H9 (cell line): ENCODE measurements around the gene OSBPL10. TPM values are rescaled to one million over a fixed set of nuclear protein-coding genes. Genes with fewer than 3 reads are reported as not detected.

Experiments
- DNase-seq: peaks from one replicate; pipeline ENCODE4 v3.0.0-alpha.2; 2017
- H2AFZ ChIP-seq: one replicate; pipeline ENCODE4 v1.6.1; 2013; ENCODE audit warnings: mild to moderate bottlenecking, low read length, control low read depth, moderate library complexity
- H2AK5ac ChIP-seq: 2 replicates; pipeline ENCODE4 v1.6.1; 2013; ENCODE audit warnings: low read length, control low read depth, mixed read lengths; ENCODE audit not compliant: insufficient read length
- H2BK120ac ChIP-seq: one replicate; pipeline ENCODE4 v1.6.1; 2013; ENCODE audit warnings: low read depth, mild to moderate bottlenecking, low read length, control low read depth, inconsistent platforms; ENCODE audit not compliant: poor library complexity, severe bottlenecking
- H2BK12ac ChIP-seq: 2 replicates; pipeline ENCODE4 v1.6.1; 2013; ENCODE audit warnings: low read length, control low read depth, mixed read lengths, low read depth; ENCODE audit not compliant: insufficient read length
- H2BK15ac ChIP-seq: 2 replicates; pipeline ENCODE4 v1.6.1; 2013; ENCODE audit warnings: low read depth, low read length, control low read depth
- H2BK20ac ChIP-seq: one replicate; pipeline ENCODE4 v1.6.1; 2013; ENCODE audit warnings: low read depth, mild to moderate bottlenecking, low read length, control low read depth, inconsistent platforms; ENCODE audit not compliant: poor library complexity, severe bottlenecking
- H2BK5ac ChIP-seq: 2 replicates; pipeline ENCODE4 v1.6.1; 2013; ENCODE audit warnings: low read length, control low read depth, mixed read lengths; ENCODE audit not compliant: insufficient read length
- H3K14ac ChIP-seq: 2 replicates; pipeline ENCODE4 v1.6.1; 2013; ENCODE audit warnings: low read length, control low read depth; ENCODE audit not compliant: insufficient read depth
- H3K18ac ChIP-seq: 2 replicates; pipeline ENCODE4 v1.6.1; 2013; ENCODE audit warnings: low read depth, mild to moderate bottlenecking, mixed read lengths, low read length, control low read depth; ENCODE audit not compliant: insufficient read length
- H3K23ac ChIP-seq: 2 replicates; pipeline ENCODE4 v1.6.1; 2013; ENCODE audit warnings: low read length, control low read depth, mixed read lengths, low read depth; ENCODE audit not compliant: insufficient read length
- H3K23me2 ChIP-seq: 2 replicates; pipeline ENCODE4 v1.6.1; 2013; ENCODE audit warnings: low read depth, mild to moderate bottlenecking, mixed read lengths, low read length, control low read depth; ENCODE audit not compliant: insufficient read length, poor library complexity, severe bottlenecking
- H3K27ac ChIP-seq: 2 replicates; pipeline ENCODE4 v1.5.1; 2013; ENCODE audit warnings: low read length, control low read depth, mixed read lengths, low read depth; ENCODE audit not compliant: insufficient read length
- H3K27me3 ChIP-seq: 2 replicates; pipeline ENCODE4 v1.6.1; 2013; ENCODE audit warnings: low read length, control low read depth, inconsistent platforms; ENCODE audit not compliant: insufficient read depth
- H3K4ac ChIP-seq: 2 replicates; pipeline ENCODE4 v1.6.1; 2013; ENCODE audit warnings: low read depth, mild to moderate bottlenecking, control low read depth, inconsistent platforms, low read length, moderate library complexity
- H3K4me1 ChIP-seq: 2 replicates; pipeline ENCODE4 v1.6.1; 2013; ENCODE audit warnings: low read length, control low read depth, inconsistent platforms; ENCODE audit not compliant: insufficient read depth
- H3K4me2 ChIP-seq: 2 replicates; pipeline ENCODE4 v1.6.1; 2013; ENCODE audit warnings: low read length, control low read depth, mixed read lengths; ENCODE audit not compliant: insufficient read length, insufficient read depth
- H3K56ac ChIP-seq: 2 replicates; pipeline ENCODE4 v1.6.1; 2013; ENCODE audit warnings: low read depth, mild to moderate bottlenecking, mixed read lengths, low read length, control low read depth; ENCODE audit not compliant: insufficient read length
- H3K79me1 ChIP-seq: 2 replicates; pipeline ENCODE4 v1.6.1; 2013; ENCODE audit warnings: low read depth, mild to moderate bottlenecking, moderate library complexity, low read length, control low read depth, inconsistent platforms; ENCODE audit not compliant: insufficient read depth, poor library complexity, severe bottlenecking
- H3K79me2 ChIP-seq: 2 replicates; pipeline ENCODE4 v1.6.1; 2013; ENCODE audit warnings: low read length, control low read depth, inconsistent platforms; ENCODE audit not compliant: insufficient read depth
- H3K9ac ChIP-seq: 2 replicates; pipeline ENCODE4 v1.6.1; 2013; ENCODE audit warnings: low read length, control low read depth, mixed read lengths; ENCODE audit not compliant: insufficient read length; ENCODE audit errors: extremely low read depth
- H3K9me3 ChIP-seq: one replicate; pipeline ENCODE4 v1.6.1; 2013; ENCODE audit warnings: low read depth, low read length, inconsistent platforms; ENCODE audit not compliant: control insufficient read depth
- H3T11ph ChIP-seq: one replicate; pipeline ENCODE4 v1.6.1; 2013; ENCODE audit warnings: mild to moderate bottlenecking, low read length, control low read depth, inconsistent platforms
- H4K20me1 ChIP-seq: one replicate; pipeline ENCODE4 v1.6.1; 2013; ENCODE audit not compliant: control insufficient read depth, insufficient read length, insufficient read depth
- H4K5ac ChIP-seq: 2 replicates; pipeline ENCODE4 v1.6.1; 2013; ENCODE audit warnings: low read depth, mild to moderate bottlenecking, mixed read lengths, low read length, control low read depth; ENCODE audit not compliant: insufficient read length
- H4K8ac ChIP-seq: replicated peaks from 2 replicates; pipeline ENCODE4 v1.6.1; 2013; ENCODE audit warnings: low read length, control low read depth, mixed read lengths, low read depth; ENCODE audit not compliant: insufficient read length
- H4K91ac ChIP-seq: 2 replicates; pipeline ENCODE4 v1.6.1; 2013; ENCODE audit warnings: low read depth, mild to moderate bottlenecking, moderate library complexity, mixed read lengths, low read length, control low read depth; ENCODE audit not compliant: insufficient read length
- H3K27ac Mint-ChIP-seq, 3 experiments: 2 replicates in 2 of 3; 3 replicates in 1 of 3; pipeline ENCODE4 v1.8.0; 2020 to 2021; ENCODE audit warnings: mixed read lengths in 3 of 3, mild to moderate bottlenecking in 1 of 3, moderate library complexity in 1 of 3
- H3K27me3 Mint-ChIP-seq: 2 replicates; pipeline ENCODE4 v1.8.0; 2021; ENCODE audit warnings: low read depth, mild to moderate bottlenecking, moderate library complexity, mixed read lengths
- H3K36me3 Mint-ChIP-seq, 3 experiments: 2 replicates in 2 of 3; 3 replicates in 1 of 3; pipeline ENCODE4 v1.8.0; 2020 to 2021; ENCODE audit warnings: low read depth in 3 of 3, mixed read lengths in 3 of 3; ENCODE audit not compliant: insufficient read depth in 1 of 3
- H3K4me1 Mint-ChIP-seq, 2 experiments: 2 replicates each; pipeline ENCODE4 v1.8.0; 2020; ENCODE audit warnings: mixed read lengths in 2 of 2
- H3K4me3 Mint-ChIP-seq, 2 experiments: 2 replicates in 1 of 2; 3 replicates in 1 of 2; pipeline ENCODE4 v1.8.0; 2020 to 2021; ENCODE audit warnings: mild to moderate bottlenecking in 2 of 2, mixed read lengths in 2 of 2, moderate library complexity in 1 of 2
- H3K9me3 Mint-ChIP-seq, 2 experiments: 2 replicates in 1 of 2; 3 replicates in 1 of 2; pipeline ENCODE4 v1.8.0; 2020; ENCODE audit warnings: mild to moderate bottlenecking in 2 of 2, mixed read lengths in 2 of 2, moderate library complexity in 1 of 2
- WGBS: extraction: QIAGEN DNeasy Blood & Tissue Kit; methylation state at CpG from one replicate; pipeline ENCODE4 v1.1.7; 2013; ENCODE audit warnings: missing lambda C conversion rate, low lambda C conversion rate, mixed read lengths; ENCODE audit not compliant: insufficient read length; ENCODE audit errors: extremely low coverage; 5-methylcytosine and 5-hydroxymethylcytosine counted together
- total RNA-seq: library from RNA; stranded (reverse); gene quantifications from 2 replicates; pipeline ENCODE4 v1.2.1, GENCODE V29; 2021
- TF ChIP-seq, protein P1 (sequence below): fragments of 200-600 bp; sonication (generic); conservative IDR thresholded peaks from 3 replicates; pipeline ENCODE4 v1.8.0; 2021; ENCODE audit warnings: antibody characterized with exemption, mild to moderate bottlenecking

The OSBPL10 gene
- total RNA-seq, 1 experiment from 2014 or later: 42.7 TPM

GRCh38 chr3:31802981-31803740 is 177.9 kb downstream of the OSBPL10 start:
- H3K9ac ChIP-seq: no peak overlapping the region
- H3K18ac ChIP-seq: no peak overlapping the region
- H3T11ph ChIP-seq: no peak overlapping the region
- H3K9me3 ChIP-seq: no peaks in the 10 kb centered on the region
- TF ChIP-seq, protein P1, sequence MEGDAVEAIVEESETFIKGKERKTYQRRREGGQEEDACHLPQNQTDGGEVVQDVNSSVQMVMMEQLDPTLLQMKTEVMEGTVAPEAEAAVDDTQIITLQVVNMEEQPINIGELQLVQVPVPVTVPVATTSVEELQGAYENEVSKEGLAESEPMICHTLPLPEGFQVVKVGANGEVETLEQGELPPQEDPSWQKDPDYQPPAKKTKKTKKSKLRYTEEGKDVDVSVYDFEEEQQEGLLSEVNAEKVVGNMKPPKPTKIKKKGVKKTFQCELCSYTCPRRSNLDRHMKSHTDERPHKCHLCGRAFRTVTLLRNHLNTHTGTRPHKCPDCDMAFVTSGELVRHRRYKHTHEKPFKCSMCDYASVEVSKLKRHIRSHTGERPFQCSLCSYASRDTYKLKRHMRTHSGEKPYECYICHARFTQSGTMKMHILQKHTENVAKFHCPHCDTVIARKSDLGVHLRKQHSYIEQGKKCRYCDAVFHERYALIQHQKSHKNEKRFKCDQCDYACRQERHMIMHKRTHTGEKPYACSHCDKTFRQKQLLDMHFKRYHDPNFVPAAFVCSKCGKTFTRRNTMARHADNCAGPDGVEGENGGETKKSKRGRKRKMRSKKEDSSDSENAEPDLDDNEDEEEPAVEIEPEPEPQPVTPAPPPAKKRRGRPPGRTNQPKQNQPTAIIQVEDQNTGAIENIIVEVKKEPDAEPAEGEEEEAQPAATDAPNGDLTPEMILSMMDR: no peak
- no peak overlapping the region for H2BK120ac ChIP-seq
- no peak overlapping the region for H3K4ac ChIP-seq
- H2BK12ac ChIP-seq: no peak overlapping the region
- H3K27ac ChIP-seq: no peak overlapping the region
- peaks cover 4% of the 10 kb centered on the region; the same call in 1 of the 2 replicates for H3K4me1 ChIP-seq
- H3K79me1 ChIP-seq: peaks cover 7% of the 10 kb centered on the region
- Mint-ChIP-seq H3K9me3 (no peaks in the 10 kb centered on the region), H3K36me3 (no peaks in the 10 kb centered on the region), H3K4me3 (no peak overlapping the region), H3K27me3 (no peaks in the 10 kb centered on the region; the same call in 1 of the 2 replicates), H3K4me1 (peaks cover 20 to 22% of the 10 kb centered on the region in 2 experiments), H3K27ac (no peak overlapping the region; a peak in 1 of 7 replicates)
- no peak overlapping the region for H2AK5ac ChIP-seq
- H3K79me2 ChIP-seq: peaks cover 3% of the 10 kb centered on the region; the same call in 1 of the 2 replicates
- H4K20me1 ChIP-seq: no peaks in the 10 kb centered on the region
- DNase-seq: no peak
- H4K8ac ChIP-seq: no peak overlapping the region
- no peak overlapping the region for H4K91ac ChIP-seq
- no peak overlapping the region for H2BK5ac ChIP-seq
- no peak overlapping the region for H3K14ac ChIP-seq
- no peaks in the 10 kb centered on the region for H3K27me3 ChIP-seq
- no peak overlapping the region for H2BK15ac ChIP-seq
- H2AFZ ChIP-seq: no peak overlapping the region
- H3K23me2 ChIP-seq: no peaks in the 10 kb centered on the region
- H3K56ac ChIP-seq: no peak overlapping the region
- H4K5ac ChIP-seq: no peak overlapping the region
- H2BK20ac ChIP-seq: no peak overlapping the region
- WGBS: no CpG with 5 or more reads among the region's 7 CpGs
- no peak overlapping the region for H3K4me2 ChIP-seq
- H3K23ac ChIP-seq: no peak overlapping the region
